ENCODE data around the gene NUDT4.

The NUDT4 gene

DNA sequence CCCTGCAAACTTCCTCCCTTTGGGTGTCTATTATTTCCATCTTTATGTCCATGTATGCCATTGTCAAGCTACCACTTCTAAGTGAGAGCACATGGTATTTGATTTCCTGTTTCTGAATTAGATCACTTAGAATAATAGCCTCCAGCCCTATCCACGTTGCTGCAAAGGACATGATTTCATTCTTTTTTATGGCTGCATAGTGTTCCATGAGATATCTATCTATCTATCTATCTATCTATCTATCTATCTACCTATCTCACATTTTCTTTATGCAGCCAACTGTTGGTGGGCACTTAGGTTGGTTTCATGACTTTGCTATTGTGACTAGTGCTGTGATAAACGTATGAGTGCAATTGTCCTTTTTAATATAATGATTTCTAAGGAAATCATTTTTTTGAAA lies 78.4 kb downstream of the NUDT4 start:
- DNase-seq (ENCODE audit: low read depth, low spot score) = no peak
- H3K4me3 ChIP-seq (ENCODE audit: low read depth, low read length) = no peak overlapping the region
- in situ Hi-C loops (cut with HindIII; ENCODE audit: low sequenced_read_pairs) = no loop called here
- TF ChIP-seq, protein P1, sequence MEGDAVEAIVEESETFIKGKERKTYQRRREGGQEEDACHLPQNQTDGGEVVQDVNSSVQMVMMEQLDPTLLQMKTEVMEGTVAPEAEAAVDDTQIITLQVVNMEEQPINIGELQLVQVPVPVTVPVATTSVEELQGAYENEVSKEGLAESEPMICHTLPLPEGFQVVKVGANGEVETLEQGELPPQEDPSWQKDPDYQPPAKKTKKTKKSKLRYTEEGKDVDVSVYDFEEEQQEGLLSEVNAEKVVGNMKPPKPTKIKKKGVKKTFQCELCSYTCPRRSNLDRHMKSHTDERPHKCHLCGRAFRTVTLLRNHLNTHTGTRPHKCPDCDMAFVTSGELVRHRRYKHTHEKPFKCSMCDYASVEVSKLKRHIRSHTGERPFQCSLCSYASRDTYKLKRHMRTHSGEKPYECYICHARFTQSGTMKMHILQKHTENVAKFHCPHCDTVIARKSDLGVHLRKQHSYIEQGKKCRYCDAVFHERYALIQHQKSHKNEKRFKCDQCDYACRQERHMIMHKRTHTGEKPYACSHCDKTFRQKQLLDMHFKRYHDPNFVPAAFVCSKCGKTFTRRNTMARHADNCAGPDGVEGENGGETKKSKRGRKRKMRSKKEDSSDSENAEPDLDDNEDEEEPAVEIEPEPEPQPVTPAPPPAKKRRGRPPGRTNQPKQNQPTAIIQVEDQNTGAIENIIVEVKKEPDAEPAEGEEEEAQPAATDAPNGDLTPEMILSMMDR (IDR thresholded peaks at IDR 0.05; ENCODE audit: low read depth, low read length) = no peak

Measured in astrocyte of the spinal cord (primary cell).